DOHH2 (cell line): ENCODE results near the gene BRIP1.
"Not testable (repeated sequence)": the region's sequence is repeated elsewhere in the genome, so short reads cannot be mapped to it uniquely, and the experiment has no call there.

Experiments used
- EZH2phosphoT487 ChIP-seq: fragments of 200-600 bp; sonication (generic); IDR thresholded peaks from 2 replicates; pipeline ENCODE4 v1.6.1; 2017; ENCODE audit warnings: borderline replicate concordance, mild to moderate bottlenecking, antibody characterized with exemption, low read length, moderate library complexity, mixed read lengths
- TF ChIP-seq, protein P1 (sequence below): fragments of 200-600 bp; sonication (generic); IDR thresholded peaks from one replicate; pipeline ENCODE4 v1.5.1; 2014; ENCODE audit warnings: antibody characterized with exemption, mild to moderate bottlenecking, low read depth, low read length; ENCODE audit not compliant: poor library complexity, severe bottlenecking

DNA sequence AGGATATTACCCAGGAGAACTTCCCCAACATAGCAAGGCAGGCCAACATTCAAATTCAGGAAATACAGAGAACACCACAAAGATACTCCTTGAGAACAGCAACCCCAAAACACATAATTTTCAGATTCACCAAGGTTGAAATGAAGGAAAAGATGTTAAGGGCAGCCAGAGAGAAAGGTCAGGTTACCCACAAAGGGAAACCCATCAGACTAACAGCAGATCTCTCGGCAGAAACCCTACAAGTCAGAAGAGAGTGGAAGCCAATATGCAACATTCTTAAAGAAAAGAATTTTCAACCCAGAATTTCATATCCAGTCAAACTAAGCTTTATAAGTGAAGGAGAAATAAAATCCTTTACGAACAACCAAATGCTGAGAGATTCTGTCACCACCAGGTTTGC, 188.7 kb downstream of the BRIP1 start:
- TF ChIP-seq, protein P1, sequence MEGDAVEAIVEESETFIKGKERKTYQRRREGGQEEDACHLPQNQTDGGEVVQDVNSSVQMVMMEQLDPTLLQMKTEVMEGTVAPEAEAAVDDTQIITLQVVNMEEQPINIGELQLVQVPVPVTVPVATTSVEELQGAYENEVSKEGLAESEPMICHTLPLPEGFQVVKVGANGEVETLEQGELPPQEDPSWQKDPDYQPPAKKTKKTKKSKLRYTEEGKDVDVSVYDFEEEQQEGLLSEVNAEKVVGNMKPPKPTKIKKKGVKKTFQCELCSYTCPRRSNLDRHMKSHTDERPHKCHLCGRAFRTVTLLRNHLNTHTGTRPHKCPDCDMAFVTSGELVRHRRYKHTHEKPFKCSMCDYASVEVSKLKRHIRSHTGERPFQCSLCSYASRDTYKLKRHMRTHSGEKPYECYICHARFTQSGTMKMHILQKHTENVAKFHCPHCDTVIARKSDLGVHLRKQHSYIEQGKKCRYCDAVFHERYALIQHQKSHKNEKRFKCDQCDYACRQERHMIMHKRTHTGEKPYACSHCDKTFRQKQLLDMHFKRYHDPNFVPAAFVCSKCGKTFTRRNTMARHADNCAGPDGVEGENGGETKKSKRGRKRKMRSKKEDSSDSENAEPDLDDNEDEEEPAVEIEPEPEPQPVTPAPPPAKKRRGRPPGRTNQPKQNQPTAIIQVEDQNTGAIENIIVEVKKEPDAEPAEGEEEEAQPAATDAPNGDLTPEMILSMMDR = not testable (repeated sequence)
- TF ChIP-seq EZH2phosphoT487 = not testable (repeated sequence)
